ENCODE measurements around the gene SLFN5. TPM values are rescaled to one million over a fixed set of nuclear protein-coding genes. Genes with fewer than 3 reads are reported as not detected.
"Not testable (repeated sequence)": the region's sequence is repeated elsewhere in the genome, so short reads cannot be mapped to it uniquely, and the experiment has no call there.

SLFN5 gene
- total and polyA plus RNA-seq, 2 of the 4 experiments (the other 2 are of a cell fraction) = 13.0 to 48.9 TPM

- H2AFZ ChIP-seq (replicated peaks; ENCODE audit: low read length, poor library complexity); H3K9me3 ChIP-seq (ENCODE audit: control insufficient read depth, insufficient read depth, low read length); H2BK20ac ChIP-seq (ENCODE audit: low read depth, low read length); DNase-seq; BruUV-seq (replicated peaks); H3K27me3 ChIP-seq (ENCODE audit: control insufficient read depth, insufficient read depth, low read length); H3K36me3 ChIP-seq (ENCODE audit: control insufficient read depth, insufficient read depth, low read length); H4K20me1 ChIP-seq (ENCODE audit: insufficient read depth, low read length); H3K56ac ChIP-seq (ENCODE audit: extremely low read depth, insufficient read depth, low read length); H3K9ac ChIP-seq (ENCODE audit: low read depth, low read length); H3K14ac ChIP-seq (replicated peaks; ENCODE audit: low read depth, low read length); H3K9me1 ChIP-seq (ENCODE audit: insufficient read depth, low read length); H3K79me1 ChIP-seq (ENCODE audit: low read depth in 1 of 2, low read length in 2 of 2); H4K8ac ChIP-seq (ENCODE audit: low read depth in 2 of 2, low read length in 2 of 2); ATAC-seq (ENCODE audit: low read depth); H3K23ac ChIP-seq (ENCODE audit: low read depth, low read length); H3K4me1 ChIP-seq (ENCODE audit: control insufficient read depth, insufficient read depth, low read length); H2AK9ac ChIP-seq (replicated peaks; ENCODE audit: low read depth, low read length, poor library complexity); in situ Hi-C loops (cut with MboI; ENCODE audit: low sequenced_read_pairs); H4K91ac ChIP-seq (ENCODE audit: insufficient read depth, low read depth, low read length); H3K4me3 ChIP-seq (ENCODE audit: insufficient read depth, low read depth, low read length); POLR2A ChIA-PET (ENCODE audit: unreplicated experiment); CTCF ChIA-PET; H3K4me2 ChIP-seq (ENCODE audit: low read depth, low read length); H3K18ac ChIP-seq (ENCODE audit: low read depth, low read length); H2AK5ac ChIP-seq (ENCODE audit: low read depth, low read length); H4K5ac ChIP-seq (ENCODE audit: low read depth, low read length); H2BK120ac ChIP-seq (ENCODE audit: low read depth, low read length); H3K4ac ChIP-seq (ENCODE audit: low read depth, low read length); H2BK5ac ChIP-seq (ENCODE audit: low read depth, low read length, poor library complexity, severe bottlenecking); H2BK15ac ChIP-seq (ENCODE audit: low read depth, low read length); H3K27ac ChIP-seq (ENCODE audit: insufficient read depth, low read length): not testable (repeated sequence)
- intact Hi-C loops (cut with micrococcal nuclease) = loop anchor here (10.0 kb wide), 1 partner anchor 100 kb away; no protein-coding TSS in a partner anchor
- dilution Hi-C loops (cut with HindIII; ENCODE audit: low sequenced_read_pairs, unreplicated experiment) = loop anchor here (25.0 kb wide), 1 partner anchor 342 kb away; the partner anchor contains the start of gene SLFN12L
- 82% methylated on average over 5 of the region's 31 CpGs; no CpG with 5 or more reads in 1 of the 2 experiments for WGBS, 2 experiments (ENCODE audit: extremely low coverage in 2 of 2, insufficient read length in 1 of 2)
Observed at GRCh38 chr17:35195062-35195461, 47.8 kb upstream of the SLFN5 start.

- H3K56ac ChIP-seq (ENCODE audit: extremely low read depth, insufficient read depth, low read length); H3K4me3 ChIP-seq (ENCODE audit: insufficient read depth, low read depth, low read length); H3K27me3 ChIP-seq (ENCODE audit: control insufficient read depth, insufficient read depth, low read length); H2BK5ac ChIP-seq (ENCODE audit: low read depth, low read length, poor library complexity, severe bottlenecking); H3K79me1 ChIP-seq (ENCODE audit: low read depth in 1 of 2, low read length in 2 of 2); H4K91ac ChIP-seq (ENCODE audit: insufficient read depth, low read depth, low read length); H3K9me1 ChIP-seq (ENCODE audit: insufficient read depth, low read length); H2BK15ac ChIP-seq (ENCODE audit: low read depth, low read length); H3K36me3 ChIP-seq (ENCODE audit: control insufficient read depth, insufficient read depth, low read length); H3K4me2 ChIP-seq (ENCODE audit: low read depth, low read length); H2AK5ac ChIP-seq (ENCODE audit: low read depth, low read length); H2BK20ac ChIP-seq (ENCODE audit: low read depth, low read length); ATAC-seq (ENCODE audit: low read depth); H3K27ac ChIP-seq (ENCODE audit: insufficient read depth, low read length); H3K4me1 ChIP-seq (ENCODE audit: control insufficient read depth, insufficient read depth, low read length); POLR2A ChIA-PET (ENCODE audit: unreplicated experiment); H4K8ac ChIP-seq (ENCODE audit: low read depth in 2 of 2, low read length in 2 of 2); H3K9ac ChIP-seq (ENCODE audit: low read depth, low read length); H4K20me1 ChIP-seq (ENCODE audit: insufficient read depth, low read length); H3K4ac ChIP-seq (ENCODE audit: low read depth, low read length); H3K9me3 ChIP-seq (ENCODE audit: control insufficient read depth, insufficient read depth, low read length); H2AK9ac ChIP-seq (replicated peaks; ENCODE audit: low read depth, low read length, poor library complexity); H3K14ac ChIP-seq (replicated peaks; ENCODE audit: low read depth, low read length); H3K23ac ChIP-seq (ENCODE audit: low read depth, low read length); dilution Hi-C loops (cut with HindIII; ENCODE audit: low sequenced_read_pairs, unreplicated experiment); H3K18ac ChIP-seq (ENCODE audit: low read depth, low read length); intact Hi-C loops (cut with micrococcal nuclease); CTCF ChIA-PET; H4K5ac ChIP-seq (ENCODE audit: low read depth, low read length); H2BK120ac ChIP-seq (ENCODE audit: low read depth, low read length); H2AFZ ChIP-seq (replicated peaks; ENCODE audit: low read length, poor library complexity); in situ Hi-C loops (cut with MboI; ENCODE audit: low sequenced_read_pairs); BruUV-seq (replicated peaks); DNase-seq: not testable (repeated sequence)
- WGBS, 2 experiments (ENCODE audit: extremely low coverage in 2 of 2, insufficient read length in 1 of 2) = no CpG with 5 or more reads among the region's 2 CpGs
Observed at GRCh38 chr17:35202582-35202981, 40.3 kb upstream of the SLFN5 start.
